Hypothalamus (tissue), 51 donors: ENCODE data around the gene OR1I1.
A peak's percentile ranks its signal among the peaks of the same experiment; 100 is the strongest.

Experiments used
- DNase-seq, 51 donors: peaks; one replicate each; lab custom pipeline; 2025; lab: John Stamatoyannopoulos, UW

OR1I1 gene

DNA sequence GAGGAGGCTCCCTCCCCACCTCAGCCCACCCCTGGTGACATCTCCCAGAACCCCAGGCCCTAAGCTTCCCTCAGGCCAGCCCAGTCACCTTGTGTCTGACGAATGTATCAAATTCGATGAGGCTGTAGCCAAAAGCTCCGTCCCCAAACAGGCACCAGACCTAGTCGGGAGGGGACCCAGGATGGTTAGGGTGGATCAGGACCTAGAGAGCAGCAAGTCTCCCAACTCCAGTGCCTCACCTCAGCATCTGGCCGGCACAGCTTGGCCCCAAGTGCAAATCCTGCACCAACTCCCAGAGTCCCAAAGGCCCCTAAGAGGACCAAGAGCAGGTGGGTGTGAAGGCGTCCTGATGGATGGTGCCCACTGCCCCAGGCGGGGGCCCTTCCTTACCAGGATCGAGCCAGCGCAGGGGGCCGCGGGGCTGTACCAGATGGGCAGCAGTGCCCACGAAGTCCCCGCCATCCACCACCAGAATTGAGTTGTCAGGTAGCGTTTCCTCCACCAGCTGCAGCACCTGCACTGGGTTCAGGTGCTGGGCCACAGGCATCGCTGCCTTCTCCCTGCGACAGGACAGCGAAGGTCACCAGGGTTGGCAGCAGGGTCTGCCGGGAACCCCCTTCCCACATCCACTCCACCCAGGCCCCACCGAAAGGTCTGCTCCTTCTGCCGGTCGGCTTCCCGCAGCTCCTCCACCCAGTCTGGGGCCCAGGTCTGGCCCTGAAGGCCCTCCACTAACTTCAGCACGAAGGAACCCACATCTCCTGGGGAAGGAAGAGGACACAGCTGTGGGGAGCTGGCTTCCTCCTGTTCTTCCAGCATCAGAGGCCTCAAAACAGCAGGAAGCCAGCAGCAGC lies 34.0 kb downstream of the OR1I1 start:
- DNase-seq, result no peak

DNA sequence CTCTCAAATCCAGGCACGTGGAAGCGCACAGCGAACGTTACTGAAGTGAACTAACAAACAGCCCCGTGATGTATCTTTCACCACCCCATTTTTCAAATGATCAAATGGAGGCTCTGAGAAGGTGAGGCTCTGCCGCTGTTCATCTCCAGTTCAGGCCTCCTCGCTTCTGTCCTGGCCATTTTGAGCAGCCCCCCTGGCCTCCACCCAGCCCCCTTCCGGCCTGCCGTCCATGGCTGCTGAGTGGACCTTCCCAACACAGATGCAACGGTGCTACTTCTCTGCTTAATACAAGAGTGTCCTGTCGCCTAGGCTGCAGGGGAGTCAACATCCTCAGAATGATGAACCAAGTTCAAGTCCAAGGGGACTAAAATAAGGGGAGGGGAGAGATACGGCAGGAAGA lies 34.8 kb downstream of the OR1I1 start:
- no peak for DNase-seq

DNA sequence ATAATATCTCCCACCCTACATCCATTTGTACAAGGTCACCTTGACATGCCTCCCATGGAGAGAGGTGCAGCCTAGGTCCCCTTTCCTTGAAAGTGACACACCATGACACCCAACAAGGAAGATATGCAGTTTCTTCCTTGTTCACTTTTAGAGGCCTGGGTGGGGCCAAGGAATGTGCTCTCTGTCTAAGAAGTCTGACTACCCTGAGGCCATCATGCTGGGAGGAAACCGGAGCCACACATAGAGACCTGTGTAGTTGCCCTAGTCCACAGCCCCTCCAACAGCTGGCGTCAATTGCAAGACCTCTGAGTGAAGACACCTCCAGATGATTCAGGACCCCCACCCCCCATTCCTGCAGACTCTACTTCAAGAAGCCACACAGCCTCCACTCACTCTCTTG lies 36.2 kb downstream of the OR1I1 start:
- DNase-seq, result no peak

DNA sequence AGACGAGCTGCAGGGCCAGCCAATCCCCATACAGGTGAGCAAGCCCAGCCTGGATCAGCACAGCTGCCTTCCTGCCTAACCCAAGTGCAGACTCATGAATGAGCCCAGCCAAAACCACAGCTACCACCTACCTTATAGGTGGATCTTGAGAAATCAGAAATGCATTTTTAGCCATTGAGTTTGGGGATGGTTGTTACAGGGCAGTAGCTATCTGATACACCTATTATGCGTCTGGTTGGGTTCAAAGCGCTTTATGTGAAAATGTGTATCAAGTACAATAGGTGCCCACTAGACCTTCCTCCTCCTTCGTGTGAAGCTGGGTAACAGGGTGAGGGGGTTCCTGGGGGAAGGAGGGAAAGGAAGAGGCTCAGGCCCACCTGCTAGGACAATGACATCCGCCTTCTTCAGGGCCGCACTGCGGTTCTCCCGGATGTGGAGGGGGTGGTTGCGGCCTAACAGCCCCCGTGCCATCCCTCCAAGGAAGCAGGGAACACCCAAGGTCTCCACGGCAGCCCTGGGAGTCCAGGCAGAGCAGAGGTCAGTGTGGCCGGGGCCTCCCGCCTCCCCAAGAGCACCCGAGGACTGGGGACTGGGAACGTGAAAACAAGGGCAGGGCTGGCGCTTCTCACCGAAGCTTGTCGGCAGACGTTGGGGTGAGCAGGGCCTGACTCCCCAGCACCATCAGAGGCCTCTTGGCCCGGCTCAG lies 36.9 kb downstream of the OR1I1 start:
- no peak for DNase-seq

DNA sequence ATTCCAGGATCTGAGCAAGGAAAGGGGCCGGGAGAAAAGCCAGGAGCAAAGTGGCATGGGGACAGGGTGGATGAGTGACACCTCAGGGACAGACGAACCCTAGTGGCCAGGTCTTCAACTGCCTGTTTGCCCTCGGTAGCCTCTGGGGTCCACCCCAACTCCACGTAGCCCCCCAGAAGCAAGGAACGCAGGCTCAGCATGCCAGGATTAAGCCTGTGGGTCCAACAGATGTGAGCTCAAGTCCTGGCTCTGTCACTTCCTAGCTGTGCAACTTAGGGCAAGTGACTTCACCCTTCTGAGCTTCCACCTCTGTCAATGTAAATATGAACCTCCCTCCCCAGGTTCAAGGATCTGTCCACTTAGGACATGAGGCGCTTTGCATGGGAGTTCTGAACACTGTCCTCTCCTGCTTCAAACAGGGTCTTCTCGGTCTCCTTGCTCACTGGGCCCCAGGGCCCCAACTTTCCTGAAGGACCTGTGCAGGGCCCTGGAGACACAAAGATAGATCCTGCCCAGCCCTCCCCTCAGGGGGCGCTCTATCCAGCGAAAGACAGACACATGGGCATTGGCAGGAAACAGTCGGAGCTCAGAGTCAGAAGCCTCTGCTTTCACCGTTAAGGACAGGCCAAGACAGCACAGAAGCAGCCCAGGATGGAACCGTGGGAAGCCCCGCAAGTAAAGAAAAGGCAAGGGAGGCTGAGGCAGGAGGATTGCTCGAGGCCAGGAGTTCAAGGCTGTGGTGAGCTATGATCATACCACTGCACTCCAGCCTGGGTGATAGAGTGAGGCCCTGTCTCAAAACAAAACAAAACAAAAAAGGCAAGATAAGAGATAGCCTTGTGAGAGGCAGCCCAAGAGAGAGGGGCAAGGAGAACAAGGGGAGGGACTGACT lies 38.4 kb downstream of the OR1I1 start:
- DNase-seq, result no peak

DNA sequence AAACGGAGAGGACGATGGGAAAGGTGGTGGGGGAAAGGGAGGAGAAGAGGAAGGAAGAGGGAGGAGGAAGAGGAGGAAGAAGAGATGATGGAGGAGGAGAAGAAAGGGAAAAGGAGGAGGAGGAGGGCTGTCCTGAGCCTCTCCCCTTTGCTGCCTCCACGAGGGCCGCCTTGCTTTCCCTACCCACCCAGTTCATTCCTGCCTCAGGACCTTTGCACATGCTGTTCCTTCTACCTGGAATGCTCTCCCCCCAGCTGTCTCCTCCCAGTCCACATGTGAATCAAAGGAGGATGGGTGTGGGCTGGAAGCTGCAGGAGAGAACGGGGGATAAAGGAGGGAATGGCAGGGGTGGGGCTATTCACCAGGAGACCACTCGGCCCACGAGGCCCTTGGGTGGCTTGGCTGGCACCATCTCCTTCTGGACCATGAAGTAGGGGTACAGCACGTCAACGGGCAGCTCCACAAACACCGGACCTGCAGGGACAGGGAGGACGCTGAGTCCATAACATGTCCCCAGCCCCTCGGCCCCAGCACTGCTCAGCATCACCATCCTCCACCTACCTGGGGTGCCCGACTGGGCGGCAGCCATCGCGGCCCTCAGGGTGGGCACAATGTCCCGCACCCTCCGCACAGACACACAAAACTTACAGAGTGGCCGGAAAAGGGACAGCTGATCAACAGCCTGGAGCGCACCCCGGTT lies 40.5 kb downstream of the OR1I1 start:
- DNase-seq, result no peak

DNA sequence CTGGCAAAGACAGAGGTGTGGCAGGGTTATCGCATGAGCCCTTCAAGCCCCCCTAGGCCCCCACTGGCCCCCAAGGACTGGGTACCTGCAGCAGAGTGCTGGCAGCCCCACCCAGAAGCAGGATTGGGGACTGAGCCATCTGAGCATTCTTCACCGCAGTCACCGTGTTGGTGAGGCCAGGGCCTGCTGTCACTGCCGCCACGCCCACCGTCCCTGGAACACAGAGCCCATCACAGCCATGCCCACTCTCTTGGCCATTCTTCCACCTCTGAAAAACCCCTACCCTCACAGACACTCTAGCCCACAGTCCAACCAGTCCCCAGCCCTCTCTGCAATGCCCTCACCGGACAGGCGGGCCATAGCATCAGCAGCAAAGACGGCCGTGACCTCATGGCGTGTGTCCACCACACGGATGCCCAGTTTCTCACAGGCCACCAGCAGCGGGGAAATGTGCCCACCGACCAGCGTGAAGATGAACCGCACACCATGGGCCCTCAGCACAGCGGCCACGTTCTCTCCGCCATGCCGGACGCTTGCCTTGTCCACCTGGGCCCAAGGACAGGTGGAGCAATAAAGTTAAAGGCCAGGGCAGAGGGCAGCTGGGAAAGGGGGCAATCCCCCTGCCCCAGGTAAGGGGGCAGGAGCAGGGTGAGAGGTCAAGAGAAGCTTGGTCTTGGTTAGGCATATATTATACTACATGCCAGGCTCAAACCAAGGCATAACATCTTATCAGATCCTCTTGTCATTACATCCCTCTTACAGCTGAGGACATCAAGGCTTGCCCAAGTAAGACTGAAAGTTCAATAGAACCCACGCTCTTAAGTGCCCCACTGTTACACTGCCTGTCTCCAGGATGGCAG lies 41.2 kb downstream of the OR1I1 start:
- no peak for DNase-seq

DNA sequence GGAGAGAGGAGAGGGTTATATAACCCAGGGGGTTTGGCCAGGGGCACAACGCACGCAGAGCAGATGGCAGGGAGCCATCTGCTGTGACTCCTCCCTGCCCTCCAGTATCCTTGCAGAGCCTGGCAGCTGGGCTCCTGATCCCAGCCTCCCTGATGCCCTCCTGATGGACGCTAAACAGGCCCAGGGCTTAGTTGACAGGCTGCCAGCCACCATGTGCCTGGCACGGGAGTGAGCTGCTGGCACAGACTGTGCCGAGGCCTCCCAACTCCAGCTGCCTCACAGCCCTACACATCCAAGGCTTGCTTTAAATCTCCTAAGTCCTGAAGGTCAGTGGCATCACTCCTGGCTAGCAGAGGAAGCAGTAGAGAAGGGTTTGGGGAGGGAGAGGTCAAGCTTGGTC lies 41.9 kb downstream of the OR1I1 start:
- DNase-seq, result peak in 45 of 51 donors; percentile 8 to 81 (median 52)

DNA sequence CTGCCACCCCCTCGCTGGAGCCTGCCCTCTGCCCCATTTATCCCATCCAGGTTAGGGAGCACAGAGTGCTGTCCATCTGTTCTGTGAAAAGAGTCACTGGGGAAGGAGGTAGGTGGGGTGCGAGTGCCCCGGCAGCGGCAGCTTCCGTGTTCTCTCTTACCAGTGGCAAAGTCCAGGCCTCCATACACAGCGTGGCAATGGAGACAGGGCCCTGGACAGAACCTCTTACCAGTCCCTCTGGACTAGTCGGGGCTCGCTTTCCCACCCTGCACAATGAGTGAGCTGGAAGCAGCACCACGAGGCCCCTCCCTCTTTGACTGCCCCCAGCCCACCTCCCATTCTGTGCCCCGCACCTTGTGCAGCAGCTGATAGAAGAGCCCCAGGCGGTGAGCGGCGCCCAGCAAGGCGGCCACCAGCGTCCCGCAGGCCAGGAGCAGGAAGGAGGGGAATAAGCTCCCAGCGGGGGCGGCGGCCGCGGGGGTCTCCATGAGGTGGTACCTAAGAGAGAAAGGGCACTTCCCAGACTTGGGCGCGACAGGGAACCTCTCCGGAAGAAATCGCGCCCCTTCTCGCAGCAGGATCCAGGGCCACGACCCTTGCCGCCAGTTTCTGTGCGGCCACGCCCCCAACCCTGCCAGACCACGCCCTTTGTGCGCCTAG lies 42.7 kb downstream of the OR1I1 start:
- DNase-seq, result peak in 12 of 51 donors; percentile 17 to 63 (median 36)

DNA sequence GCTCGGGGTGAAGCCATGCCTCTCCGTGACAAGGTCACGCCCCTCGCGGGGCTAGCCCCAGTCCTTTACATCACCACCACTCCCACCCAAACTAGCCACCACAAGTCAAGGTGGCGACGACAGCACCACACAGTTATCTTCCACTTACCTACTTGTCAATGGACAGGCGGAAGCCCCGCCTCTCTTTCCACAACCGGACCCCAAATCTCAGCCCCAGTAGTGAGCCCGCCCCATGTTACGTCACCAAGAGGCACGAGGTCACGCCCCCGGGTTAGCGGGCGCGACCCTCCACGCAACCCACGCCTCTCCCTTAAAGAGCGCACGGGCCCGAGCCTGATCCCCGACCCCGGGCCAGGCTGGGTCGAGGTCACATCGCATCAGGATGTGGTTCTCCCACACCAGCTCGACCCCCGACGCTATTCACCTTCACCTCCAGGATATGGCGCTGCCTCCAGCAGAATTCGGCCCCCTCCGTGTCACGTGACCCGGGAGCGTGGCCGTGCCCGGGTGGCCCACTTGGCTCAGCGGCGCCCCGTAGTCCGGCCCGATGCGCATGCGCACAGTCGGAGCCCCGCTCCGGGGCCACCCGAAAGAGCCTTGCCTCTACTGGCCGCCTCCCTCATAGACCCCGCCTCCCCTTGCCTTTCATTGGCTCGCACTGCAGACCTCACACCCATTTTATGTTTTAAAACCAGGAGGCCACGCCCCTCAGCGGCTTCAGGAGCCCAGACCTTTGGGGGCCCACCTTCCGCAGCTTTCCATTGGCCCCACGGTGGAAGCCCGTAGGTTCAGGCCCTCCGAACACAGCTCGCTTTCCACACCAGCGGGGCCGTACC lies 43.4 kb downstream of the OR1I1 start:
- peak; percentile 70 to 98 (median 94) for DNase-seq

DNA sequence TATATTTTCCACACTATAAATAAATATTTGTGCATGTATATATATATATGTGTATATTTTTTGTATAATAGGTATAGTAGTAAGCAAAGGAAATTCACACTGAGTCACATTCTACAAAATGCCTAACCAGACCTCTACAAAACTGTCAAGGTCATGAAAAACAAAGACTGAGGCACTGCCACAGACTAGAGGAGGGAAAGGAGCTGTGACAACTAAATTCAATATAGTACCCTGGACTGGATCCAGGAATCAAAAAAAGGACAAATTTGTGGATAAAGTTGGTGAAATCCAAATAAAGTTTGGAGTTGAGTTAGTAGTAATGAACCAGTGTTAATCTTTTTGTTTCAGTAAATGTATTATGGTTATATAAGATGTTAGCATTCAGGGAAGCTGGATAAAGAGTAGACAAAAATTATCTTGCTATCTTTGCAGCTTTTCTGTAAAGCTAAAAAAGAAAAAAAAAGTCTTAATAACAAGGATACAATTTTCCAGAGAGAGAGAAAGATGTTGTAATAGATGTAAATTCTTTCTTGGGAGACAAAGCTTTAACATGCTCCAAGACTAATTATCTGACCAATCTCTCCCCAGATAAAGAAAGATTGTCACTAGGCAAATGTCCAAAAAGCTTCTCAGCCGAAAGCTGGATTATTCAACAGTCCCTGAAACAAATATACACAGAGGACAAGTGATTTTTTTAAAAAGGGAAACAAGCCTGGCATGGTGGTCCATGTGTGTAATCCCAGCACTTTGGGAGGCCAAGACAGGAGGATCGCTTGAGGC lies 44.3 kb downstream of the OR1I1 start:
- no peak for DNase-seq

DNA sequence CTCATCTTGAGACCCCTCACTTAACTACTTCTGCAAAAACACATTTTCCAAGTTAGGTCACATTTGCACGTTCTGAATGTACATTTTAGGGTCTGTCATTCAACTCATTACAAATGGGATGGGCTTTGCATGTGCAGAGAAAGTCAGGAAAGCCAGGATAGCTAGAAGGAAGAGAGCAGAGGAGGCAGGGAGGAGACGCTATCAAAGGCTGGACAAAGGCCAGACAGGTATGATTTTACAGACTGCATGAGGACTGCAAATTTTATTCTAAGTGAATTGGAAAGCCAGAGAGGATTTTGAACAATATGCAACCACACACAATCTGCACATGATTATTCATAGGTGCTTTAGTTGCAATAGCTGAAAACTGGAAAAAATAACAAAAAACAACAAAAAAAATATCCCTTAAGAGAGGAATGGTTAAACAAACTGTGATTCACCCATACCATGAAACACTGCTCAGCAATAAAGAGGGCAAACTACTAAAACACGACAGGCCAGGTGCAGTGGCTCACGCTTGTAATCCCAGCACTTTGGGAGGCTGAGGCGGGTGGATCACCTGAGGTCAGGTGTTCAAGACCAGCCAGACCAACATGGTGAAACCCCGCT lies 46.3 kb downstream of the OR1I1 start:
- no peak for DNase-seq

DNA sequence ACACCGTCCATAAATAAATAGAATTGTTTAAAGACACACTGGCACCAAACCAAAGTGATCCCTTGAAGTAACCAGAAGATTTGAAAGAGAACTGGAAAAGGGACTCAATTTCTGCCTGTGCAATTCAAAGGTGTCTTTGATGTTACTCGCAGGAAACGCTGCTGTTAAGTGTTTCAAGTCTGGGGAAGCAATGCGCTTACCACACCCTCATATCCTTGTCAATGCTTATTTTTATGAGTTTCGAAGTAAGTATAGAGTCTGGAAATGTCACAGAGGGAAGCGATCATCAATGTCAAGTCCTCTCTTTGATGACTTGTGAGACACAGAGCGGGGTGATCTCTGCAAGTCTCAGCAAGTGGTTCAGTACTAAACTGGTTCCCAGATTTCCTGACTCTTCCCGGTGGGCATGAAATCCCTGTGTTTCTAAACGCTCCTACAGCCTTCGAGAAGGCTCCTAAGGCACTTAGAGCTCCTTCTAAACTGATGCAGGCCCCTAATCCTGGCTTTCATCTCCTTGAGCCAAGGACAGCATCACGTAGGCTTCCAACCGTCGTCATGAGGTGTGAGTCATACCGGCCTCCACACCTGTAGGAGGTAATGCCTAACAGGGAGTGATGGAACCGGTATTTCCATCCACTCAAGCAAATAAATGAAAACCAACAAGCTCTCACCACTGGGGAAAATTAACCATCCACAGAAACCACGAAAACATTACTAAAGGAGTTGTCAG lies 48.0 kb downstream of the OR1I1 start:
- no peak for DNase-seq

DNA sequence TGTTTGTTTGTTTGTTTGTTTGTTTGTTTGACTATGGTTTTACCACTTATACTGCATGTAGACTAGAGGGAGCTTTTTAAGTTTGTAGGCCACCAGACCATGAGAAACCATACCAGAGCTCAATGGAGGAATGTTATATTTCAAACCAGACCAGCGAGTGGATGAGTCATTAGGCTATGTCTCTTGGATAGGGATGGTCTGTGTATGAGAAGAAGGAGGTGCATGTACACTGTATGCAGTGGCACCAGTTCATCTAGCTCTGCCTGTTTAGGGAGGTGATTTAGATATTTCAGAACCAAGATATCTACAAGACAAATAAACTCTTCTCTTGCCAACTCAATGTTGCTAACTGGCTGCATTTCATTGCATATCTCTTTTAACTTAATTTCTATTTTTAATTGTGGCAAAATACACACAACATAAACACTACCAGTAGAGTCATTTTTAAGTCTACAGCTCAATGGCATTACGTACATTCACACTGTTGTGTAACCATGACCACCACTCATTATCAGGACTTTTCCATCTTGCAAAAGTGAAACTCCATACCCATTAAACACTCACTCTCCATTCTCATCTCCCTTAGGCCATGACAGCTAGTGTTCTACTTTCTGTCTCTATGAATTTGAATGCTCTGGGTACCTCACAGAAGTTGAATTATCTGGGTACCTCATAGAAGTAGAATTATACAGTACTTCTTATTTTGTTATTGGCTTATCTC lies 54.4 kb downstream of the OR1I1 start:
- no peak for DNase-seq

DNA sequence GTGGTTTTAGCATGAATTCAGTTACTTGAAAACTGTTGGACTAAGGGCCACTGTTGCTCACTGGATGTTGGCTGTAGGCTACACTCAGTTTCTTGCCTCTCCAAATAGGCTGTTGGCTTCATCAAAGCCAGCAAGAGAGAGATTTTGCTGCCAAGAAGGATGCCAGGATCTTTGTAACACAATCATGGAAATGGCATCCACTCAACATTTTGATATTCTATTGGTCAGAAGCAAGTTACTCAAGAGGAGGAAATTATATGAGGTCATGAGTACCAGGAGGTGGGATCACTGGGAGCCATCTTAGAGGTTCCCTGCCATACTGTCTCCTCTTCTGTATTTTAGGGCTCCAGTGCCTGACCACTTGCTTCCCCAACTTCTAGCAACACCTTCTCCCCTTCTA lies 55.8 kb downstream of the OR1I1 start:
- DNase-seq, result no peak
